Testis (tissue), 2 donors: ENCODE measurements around the gene GRAMD1C.

Source experiments
- CTCF ChIP-seq, 3 experiments: fragments of 450-650 bp in 2 of 3; fragments of 200-600 bp in 1 of 3; sonication (generic) in 1 of 3; IDR thresholded peaks; one replicate each; pipeline ENCODE4 v1.5.1; 2016 to 2019; ENCODE audit warnings: antibody characterized with exemption in 3 of 3, mild to moderate bottlenecking in 2 of 3, moderate library complexity in 1 of 3
- POLR2A ChIP-seq: fragments of 450-650 bp; IDR thresholded peaks from one replicate; pipeline ENCODE4 v1.6.1; 2017; ENCODE audit warnings: antibody characterized with exemption, mild to moderate bottlenecking, moderate library complexity

GRCh38 chr3:113954091-113954685, 115.6 kb downstream of the GRAMD1C start:
- TF ChIP-seq CTCF (IDR thresholded peaks at IDR 0.05) (no peak), POLR2A (no peak)
